ENCODE measurements around the gene APOA1. TPM values are rescaled to one million over a fixed set of nuclear protein-coding genes. Genes with fewer than 3 reads are reported as not detected.

Gene APOA1
- polyA plus RNA-seq (2012; ENCODE audit: insufficient read length, low read depth) = not detected

- TF ChIP-seq SIN3A (IDR thresholded peaks at IDR 0.05; ENCODE audit: borderline replicate concordance, insufficient read depth, low read length) (no peak), TAF1 (IDR thresholded peaks at IDR 0.05; ENCODE audit: borderline replicate concordance, insufficient read depth, low read length) (no peak), POLR2AphosphoS5 (IDR thresholded peaks at IDR 0.05; ENCODE audit: low read depth, low read length) (no peak), REST (IDR thresholded peaks at IDR 0.05; ENCODE audit: insufficient read depth in 1 of 2, low read depth in 2 of 2, low read length in 2 of 2) (no peak), FOXP2 (optimal IDR thresholded peaks at IDR 0.05; ENCODE audit: borderline replicate concordance, extremely low read depth, extremely low read length, insufficient read depth) (no peak)
Measured at GRCh38 chr11:116837231-116838091, at the start of gene APOA1. TSS of gene APOA1 (minus strand) at chr11:116837622. CDS start at chr11:116837387, 235 bp downstream.

- TF ChIP-seq FOXP2 (optimal IDR thresholded peaks at IDR 0.05; ENCODE audit: borderline replicate concordance, extremely low read depth, extremely low read length, insufficient read depth) (no peak), REST (IDR thresholded peaks at IDR 0.05; ENCODE audit: insufficient read depth in 1 of 2, low read depth in 2 of 2, low read length in 2 of 2) (no peak), POLR2AphosphoS5 (IDR thresholded peaks at IDR 0.05; ENCODE audit: low read depth, low read length) (no peak), TAF1 (IDR thresholded peaks at IDR 0.05; ENCODE audit: borderline replicate concordance, insufficient read depth, low read length) (no peak), SIN3A (IDR thresholded peaks at IDR 0.05; ENCODE audit: borderline replicate concordance, insufficient read depth, low read length) (no peak)
Measured at GRCh38 chr11:116885951-116886655, 48.7 kb upstream of the APOA1 start.

GRCh38 chr11:116882386-116882785 lies 45.0 kb upstream of the APOA1 start:
- TF ChIP-seq REST (IDR thresholded peaks at IDR 0.05; ENCODE audit: insufficient read depth in 1 of 2, low read depth in 2 of 2, low read length in 2 of 2) (no peak), SIN3A (IDR thresholded peaks at IDR 0.05; ENCODE audit: borderline replicate concordance, insufficient read depth, low read length) (no peak), POLR2AphosphoS5 (IDR thresholded peaks at IDR 0.05; ENCODE audit: low read depth, low read length) (no peak), TAF1 (IDR thresholded peaks at IDR 0.05; ENCODE audit: borderline replicate concordance, insufficient read depth, low read length) (no peak), FOXP2 (optimal IDR thresholded peaks at IDR 0.05; ENCODE audit: borderline replicate concordance, extremely low read depth, extremely low read length, insufficient read depth) (no peak)

GRCh38 chr11:116881143-116881542 lies 43.7 kb upstream of the APOA1 start:
- TF ChIP-seq SIN3A (IDR thresholded peaks at IDR 0.05; ENCODE audit: borderline replicate concordance, insufficient read depth, low read length) = no peak
- TF ChIP-seq TAF1 (IDR thresholded peaks at IDR 0.05; ENCODE audit: borderline replicate concordance, insufficient read depth, low read length) = no peak
- TF ChIP-seq POLR2AphosphoS5 (IDR thresholded peaks at IDR 0.05; ENCODE audit: low read depth, low read length) = no peak
- TF ChIP-seq REST (IDR thresholded peaks at IDR 0.05; ENCODE audit: insufficient read depth in 1 of 2, low read depth in 2 of 2, low read length in 2 of 2) = no peak
- TF ChIP-seq FOXP2 (optimal IDR thresholded peaks at IDR 0.05; ENCODE audit: borderline replicate concordance, extremely low read depth, extremely low read length, insufficient read depth) = no peak

Data from PFSK-1 (cell line).